K562 (cell line): ENCODE measurements around the gene RAB5A. TPM values are rescaled to one million over a fixed set of nuclear protein-coding genes. Genes with fewer than 3 reads are reported as not detected.

ENCODE experiments used
- ATF4 ChIP-seq: fragments of 450-650 bp; formaldehyde crosslinking; IDR thresholded peaks from 2 replicates; pipeline ENCODE4 v1.4.0; 2022; ENCODE audit warnings: mild to moderate bottlenecking, moderate library complexity
- BACH1 ChIP-seq: fragments of 200-800 bp; sonication (Bioruptor generic); IDR thresholded peaks from 2 replicates; pipeline ENCODE4 v1.6.1; 2016; ENCODE audit warnings: missing genetic modification characterization, missing compliant biosample characterization
- CHD4 ChIP-seq: fragments of 200-600 bp; sonication (generic); IDR thresholded peaks from 3 replicates; pipeline ENCODE4 v1.6.1; 2012; ENCODE audit warnings: low read depth, mild to moderate bottlenecking, mixed read lengths, low read length, inconsistent platforms; ENCODE audit not compliant: insufficient read depth, insufficient replicate concordance, poor library complexity, severe bottlenecking
- E2F1 ChIP-seq: sonication (generic); formaldehyde crosslinking; IDR thresholded peaks from 2 replicates; pipeline ENCODE4 v1.8.1; 2023; ENCODE audit warnings: mild to moderate bottlenecking, missing genetic modification reagents, moderate library complexity
- FOXJ3 ChIP-seq: sonication (generic); formaldehyde crosslinking; IDR thresholded peaks from 2 replicates; pipeline ENCODE4 v1.4.0; 2020; ENCODE audit warnings: mild to moderate bottlenecking, missing genetic modification reagents
- FOXK1 ChIP-seq: sonication (generic); formaldehyde crosslinking; IDR thresholded peaks from 2 replicates; pipeline ENCODE4 v1.8.0; 2022; ENCODE audit warnings: missing genetic modification reagents, mild to moderate bottlenecking, borderline replicate concordance
- KAT2B ChIP-seq: IDR thresholded peaks from one replicate; pipeline ENCODE4 v1.6.1; 2012; ENCODE audit warnings: low read depth, mild to moderate bottlenecking, control low read depth, inconsistent platforms, low read length, moderate library complexity
- KDM1A ChIP-seq, 2 experiments: fragments of 450-650 bp; IDR thresholded peaks; 2 replicates each; pipeline ENCODE4 v1.6.1; 2016; ENCODE audit warnings: mild to moderate bottlenecking in 2 of 2
- MBD1 ChIP-seq: fragments of 250-450 bp; sonication (Bioruptor Pico); IDR thresholded peaks from 2 replicates; pipeline ENCODE4 v1.8.0; 2022; ENCODE audit warnings: inconsistent platforms
- NCOA1 ChIP-seq: fragments of 450-650 bp; IDR thresholded peaks from 2 replicates; pipeline ENCODE4 v1.6.1; 2016; ENCODE audit warnings: low read depth
- RFX7 ChIP-seq: fragments of 250-450 bp; sonication (Bioruptor Pico); IDR thresholded peaks from 2 replicates; pipeline ENCODE4 v1.5.1; 2021; ENCODE audit warnings: mild to moderate bottlenecking
- SMAD1 ChIP-seq: fragments of 150-350 bp; IDR thresholded peaks from 2 replicates; pipeline ENCODE4 v1.6.1; 2014; ENCODE audit warnings: low read length, low read depth; ENCODE audit not compliant: partially characterized antibody
- ZNF134 ChIP-seq: fragments of 250-450 bp; sonication (Bioruptor Pico); conservative IDR thresholded peaks from 2 replicates; pipeline ENCODE4 v1.4.0; 2020
- polyA plus RNA-seq, 8 experiments: library from polyadenylated mRNA; depleted of rRNA in 4 of 8; stranded (reverse) in 5 of 8; unstranded in 3 of 8; fragments of >200 nt; fragmentation: Nextera tagmentation in 2 of 8; fragmentation: Illumina TruSeq in 1 of 8; extraction: Ambion mirVana in 2 of 8; extraction: Trizol in 1 of 8; gene quantifications; 2 replicates each; pipeline versions ENCODE4 v1.2.1 to v1.2.3, GENCODE V29; 2011 to 2014; ENCODE audit warnings: inconsistent platforms in 1 of 8, missing spikeins in 1 of 8
- total RNA-seq, 7 experiments: library from RNA; depleted of rRNA in 6 of 7; stranded (reverse); fragments of >200 nt in 6 of 7; fragmentation: Illumina TruSeq in 2 of 7; extraction: Trizol in 2 of 7; gene quantifications; 2 replicates each; pipeline versions ENCODE4 v1.2.1 to v1.2.3, GENCODE V29; 2011 to 2021; ENCODE audit warnings: low replicate concordance in 1 of 7
- TF ChIP-seq, protein P1 (sequence below): fragments of 450-650 bp; IDR thresholded peaks from 2 replicates; pipeline ENCODE4 v1.6.1; 2014; ENCODE audit warnings: low read depth, mild to moderate bottlenecking, moderate library complexity, borderline replicate concordance
- TF ChIP-seq, protein P2 (sequence below): fragments of 250-450 bp; sonication (Bioruptor Pico); IDR thresholded peaks from 2 replicates; pipeline ENCODE4 v1.6.1; 2021; ENCODE audit warnings: mild to moderate bottlenecking
- TF ChIP-seq, protein P3 (sequence below): sonication (generic); formaldehyde crosslinking; IDR thresholded peaks from 2 replicates; pipeline ENCODE4 v1.8.0; 2023; ENCODE audit warnings: missing genetic modification reagents, mild to moderate bottlenecking, borderline replicate concordance

The RAB5A gene
- total and polyA plus RNA-seq, 9 of the 15 experiments (the other 6 are each of a cell fraction or from before 2014, with no cell fraction given) = 28.3 to 64.2 (median 49.0) TPM

GRCh38 chr3:19931180-19931692, 15.7 kb upstream of the RAB5A start (continued):
- TF ChIP-seq E2F1 (no peak), RFX7 (no peak), ZNF134 (no peak), MBD1 (CRISPR knock-in tag) (no peak), ATF4 (no peak), BACH1 (tag) (no peak), KAT2B (no peak), FOXJ3 (CRISPR knock-in tag) (no peak), CHD4 (peak; percentile 36), FOXK1 (no peak), NCOA1 (no peak), SMAD1 (no peak), KDM1A (IDR thresholded peaks at IDR 0.05) (no peak)
- TF ChIP-seq, protein P1, sequence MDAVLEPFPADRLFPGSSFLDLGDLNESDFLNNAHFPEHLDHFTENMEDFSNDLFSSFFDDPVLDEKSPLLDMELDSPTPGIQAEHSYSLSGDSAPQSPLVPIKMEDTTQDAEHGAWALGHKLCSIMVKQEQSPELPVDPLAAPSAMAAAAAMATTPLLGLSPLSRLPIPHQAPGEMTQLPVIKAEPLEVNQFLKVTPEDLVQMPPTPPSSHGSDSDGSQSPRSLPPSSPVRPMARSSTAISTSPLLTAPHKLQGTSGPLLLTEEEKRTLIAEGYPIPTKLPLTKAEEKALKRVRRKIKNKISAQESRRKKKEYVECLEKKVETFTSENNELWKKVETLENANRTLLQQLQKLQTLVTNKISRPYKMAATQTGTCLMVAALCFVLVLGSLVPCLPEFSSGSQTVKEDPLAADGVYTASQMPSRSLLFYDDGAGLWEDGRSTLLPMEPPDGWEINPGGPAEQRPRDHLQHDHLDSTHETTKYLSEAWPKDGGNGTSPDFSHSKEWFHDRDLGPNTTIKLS = no peak
- TF ChIP-seq, protein P2, sequence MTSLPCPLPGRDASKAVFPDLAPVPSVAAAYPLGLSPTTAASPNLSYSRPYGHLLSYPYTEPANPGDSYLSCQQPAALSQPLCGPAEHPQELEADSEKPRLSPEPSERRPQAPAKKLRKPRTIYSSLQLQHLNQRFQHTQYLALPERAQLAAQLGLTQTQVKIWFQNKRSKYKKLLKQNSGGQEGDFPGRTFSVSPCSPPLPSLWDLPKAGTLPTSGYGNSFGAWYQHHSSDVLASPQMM = no peak
- TF ChIP-seq, protein P3, sequence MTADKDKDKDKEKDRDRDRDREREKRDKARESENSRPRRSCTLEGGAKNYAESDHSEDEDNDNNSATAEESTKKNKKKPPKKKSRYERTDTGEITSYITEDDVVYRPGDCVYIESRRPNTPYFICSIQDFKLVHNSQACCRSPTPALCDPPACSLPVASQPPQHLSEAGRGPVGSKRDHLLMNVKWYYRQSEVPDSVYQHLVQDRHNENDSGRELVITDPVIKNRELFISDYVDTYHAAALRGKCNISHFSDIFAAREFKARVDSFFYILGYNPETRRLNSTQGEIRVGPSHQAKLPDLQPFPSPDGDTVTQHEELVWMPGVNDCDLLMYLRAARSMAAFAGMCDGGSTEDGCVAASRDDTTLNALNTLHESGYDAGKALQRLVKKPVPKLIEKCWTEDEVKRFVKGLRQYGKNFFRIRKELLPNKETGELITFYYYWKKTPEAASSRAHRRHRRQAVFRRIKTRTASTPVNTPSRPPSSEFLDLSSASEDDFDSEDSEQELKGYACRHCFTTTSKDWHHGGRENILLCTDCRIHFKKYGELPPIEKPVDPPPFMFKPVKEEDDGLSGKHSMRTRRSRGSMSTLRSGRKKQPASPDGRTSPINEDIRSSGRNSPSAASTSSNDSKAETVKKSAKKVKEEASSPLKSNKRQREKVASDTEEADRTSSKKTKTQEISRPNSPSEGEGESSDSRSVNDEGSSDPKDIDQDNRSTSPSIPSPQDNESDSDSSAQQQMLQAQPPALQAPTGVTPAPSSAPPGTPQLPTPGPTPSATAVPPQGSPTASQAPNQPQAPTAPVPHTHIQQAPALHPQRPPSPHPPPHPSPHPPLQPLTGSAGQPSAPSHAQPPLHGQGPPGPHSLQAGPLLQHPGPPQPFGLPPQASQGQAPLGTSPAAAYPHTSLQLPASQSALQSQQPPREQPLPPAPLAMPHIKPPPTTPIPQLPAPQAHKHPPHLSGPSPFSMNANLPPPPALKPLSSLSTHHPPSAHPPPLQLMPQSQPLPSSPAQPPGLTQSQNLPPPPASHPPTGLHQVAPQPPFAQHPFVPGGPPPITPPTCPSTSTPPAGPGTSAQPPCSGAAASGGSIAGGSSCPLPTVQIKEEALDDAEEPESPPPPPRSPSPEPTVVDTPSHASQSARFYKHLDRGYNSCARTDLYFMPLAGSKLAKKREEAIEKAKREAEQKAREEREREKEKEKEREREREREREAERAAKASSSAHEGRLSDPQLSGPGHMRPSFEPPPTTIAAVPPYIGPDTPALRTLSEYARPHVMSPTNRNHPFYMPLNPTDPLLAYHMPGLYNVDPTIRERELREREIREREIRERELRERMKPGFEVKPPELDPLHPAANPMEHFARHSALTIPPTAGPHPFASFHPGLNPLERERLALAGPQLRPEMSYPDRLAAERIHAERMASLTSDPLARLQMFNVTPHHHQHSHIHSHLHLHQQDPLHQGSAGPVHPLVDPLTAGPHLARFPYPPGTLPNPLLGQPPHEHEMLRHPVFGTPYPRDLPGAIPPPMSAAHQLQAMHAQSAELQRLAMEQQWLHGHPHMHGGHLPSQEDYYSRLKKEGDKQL = no peak
